GM18951 (cell line): Measurements from ENCODE around the gene DGKB.

Experiments
- POLR2A ChIP-seq: IDR thresholded peaks from 4 replicates; pipeline ENCODE4 v1.6.1; 2011; ENCODE audit warnings: mild to moderate bottlenecking; ENCODE audit not compliant: insufficient read length, insufficient read depth; ENCODE audit errors: extremely low read depth
- in situ Hi-C: fragments of 300-500 bp; cut with MboI; formaldehyde crosslinking; loops from one replicate; pipeline ENCODE4 v1.12.0; 2022; ENCODE audit warnings: low sequenced_read_pairs, mixed read lengths, inconsistent platforms; ENCODE audit not compliant: unreplicated experiment

DGKB gene

DNA sequence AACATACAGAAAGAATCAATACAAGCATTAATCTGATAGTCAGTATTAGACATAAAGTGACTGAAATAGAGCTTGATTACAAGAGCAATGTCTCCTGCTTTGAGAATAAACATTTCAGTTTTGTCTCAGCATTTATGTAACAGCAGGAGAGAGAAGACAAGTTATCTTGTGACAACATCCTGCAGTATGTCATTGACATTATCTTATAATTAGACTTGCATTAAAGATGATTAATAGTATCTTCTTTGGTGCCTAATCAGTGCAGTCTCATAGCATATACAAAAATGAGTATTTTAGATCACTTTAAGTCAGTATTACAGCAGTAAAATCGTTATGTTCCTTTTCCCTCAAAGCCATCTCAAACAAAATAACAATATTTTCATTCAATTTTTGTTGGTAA is 477.0 kb downstream of the DGKB start:
- in situ Hi-C loops = no loop called here
- TF ChIP-seq POLR2A = no peak

GRCh38 chr7:14424675-14425074 is 477.9 kb downstream of the DGKB start:
- in situ Hi-C loops = no loop called here

GRCh38 chr7:14420768-14421167 is 481.8 kb downstream of the DGKB start:
- in situ Hi-C loops = no loop called here
- no peak for TF ChIP-seq POLR2A

More at GRCh38 chr7:14424675-14425074, 477.9 kb downstream of the DGKB start:
- TF ChIP-seq POLR2A = no peak

DNA sequence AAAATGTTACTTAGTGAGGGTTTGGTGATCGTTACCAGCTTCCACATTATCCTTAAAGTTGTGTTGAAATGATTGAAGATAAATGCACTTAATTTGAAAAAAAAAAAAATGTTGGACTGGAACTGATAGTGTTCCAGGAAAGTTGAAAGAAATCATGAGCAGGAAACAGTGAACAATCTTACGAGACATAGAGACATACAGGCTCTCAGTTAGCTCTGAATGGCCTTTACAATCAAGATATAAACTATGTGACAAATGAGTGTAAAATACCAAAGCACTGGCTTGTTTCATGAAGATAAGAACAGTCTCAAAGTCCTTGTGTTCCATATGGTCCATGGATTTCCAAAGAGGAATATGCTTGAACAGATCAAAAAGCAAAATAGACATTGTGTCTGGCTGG is 483.0 kb downstream of the DGKB start:
- TF ChIP-seq POLR2A = no peak
- in situ Hi-C loops = no loop called here

GRCh38 chr7:14418633-14419032 is 483.9 kb downstream of the DGKB start:
- in situ Hi-C loops = no loop called here

DNA sequence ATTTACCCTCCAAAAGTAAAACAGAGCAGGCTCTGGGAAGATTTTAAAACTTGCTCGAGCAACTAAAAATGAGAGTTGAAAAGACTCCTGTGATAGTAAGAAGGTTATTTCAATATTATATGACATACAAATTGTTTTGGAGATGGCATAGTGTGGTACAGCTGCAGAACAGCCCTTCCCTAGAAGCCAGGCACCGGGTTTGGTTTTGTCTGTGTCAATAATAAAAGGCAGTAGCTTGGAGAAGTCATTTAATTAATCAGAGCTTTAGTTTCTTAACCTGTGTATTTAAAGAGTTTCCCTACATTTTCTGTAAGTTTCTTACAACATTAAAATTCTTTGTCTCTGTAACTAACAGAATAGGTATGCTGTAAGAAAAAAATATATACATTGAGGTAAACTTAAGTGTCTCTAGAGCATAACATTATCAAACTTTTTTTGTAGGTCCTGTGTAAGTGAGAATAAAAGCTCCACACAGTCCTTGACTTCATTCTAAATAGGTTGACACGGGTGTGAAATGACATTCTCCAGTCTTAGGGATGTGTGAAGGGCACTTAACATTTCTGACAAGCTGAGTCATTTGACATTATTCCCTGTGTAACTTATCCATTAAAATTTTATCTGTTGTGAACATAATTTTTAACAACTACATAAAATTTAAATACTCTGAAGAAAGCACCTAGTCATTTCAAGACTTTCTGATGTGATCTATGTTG is 488.1 kb downstream of the DGKB start:
- in situ Hi-C loops = no loop called here

More at GRCh38 chr7:14418633-14419032, 483.9 kb downstream of the DGKB start:
- TF ChIP-seq POLR2A = no peak

DNA sequence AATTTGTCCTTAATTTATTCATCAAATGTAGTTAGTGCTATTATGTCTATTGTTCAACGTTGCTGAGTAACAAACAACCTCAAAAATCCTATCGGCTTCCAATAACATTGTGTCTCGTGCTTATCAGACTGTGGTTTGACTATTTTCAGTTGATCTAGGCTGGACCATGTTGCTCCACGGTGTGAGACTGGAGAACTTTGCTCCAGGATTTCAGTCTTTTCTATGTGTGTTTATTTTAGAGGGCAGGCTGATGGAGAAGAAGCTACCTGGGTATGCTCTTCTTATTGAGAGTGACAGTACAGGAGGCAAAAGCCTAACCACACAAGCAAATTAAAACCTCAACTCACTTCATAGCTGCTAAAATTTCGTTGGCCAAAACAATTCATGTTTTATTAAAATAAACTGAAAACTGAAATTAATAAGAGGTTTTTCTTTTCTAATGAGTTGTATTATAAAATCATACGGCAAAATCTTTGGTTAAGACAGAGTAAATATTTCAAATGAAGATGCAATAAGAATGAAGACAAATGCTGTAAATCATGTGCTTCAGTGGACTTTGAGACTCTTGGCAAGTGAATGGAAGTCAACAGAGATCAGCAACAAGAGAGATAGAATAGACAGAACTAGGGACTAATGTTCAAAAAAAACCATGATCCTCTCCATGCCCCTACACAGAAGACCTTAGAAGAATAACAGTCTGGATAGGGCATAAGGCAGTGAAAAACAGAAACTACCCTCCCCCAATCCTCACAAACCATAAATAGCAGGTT is 495.1 kb downstream of the DGKB start:
- TF ChIP-seq POLR2A = no peak
- in situ Hi-C loops = no loop called here

More for the DNA sequence above, 488.1 kb downstream of the DGKB start:
- no peak for TF ChIP-seq POLR2A

DNA sequence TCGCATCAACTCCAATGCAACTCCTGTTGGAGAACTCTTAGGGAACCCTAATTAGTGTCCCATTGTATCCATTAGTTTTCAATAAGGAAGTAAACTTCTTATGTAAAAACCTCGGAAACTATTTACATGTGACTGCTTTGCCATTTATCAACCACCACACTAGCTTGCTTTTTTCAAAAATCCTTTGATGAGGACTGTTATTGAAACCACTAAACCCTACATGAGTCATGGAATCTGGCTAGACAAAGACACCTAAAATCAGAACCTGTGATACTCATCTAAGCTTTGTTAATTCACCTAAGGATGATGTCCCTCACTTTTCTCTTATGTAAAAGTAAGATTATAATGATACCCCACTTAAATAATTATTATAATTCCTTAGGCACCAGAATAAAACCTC is 499.0 kb downstream of the DGKB start:
- in situ Hi-C loops = no loop called here
- no peak for TF ChIP-seq POLR2A

DNA sequence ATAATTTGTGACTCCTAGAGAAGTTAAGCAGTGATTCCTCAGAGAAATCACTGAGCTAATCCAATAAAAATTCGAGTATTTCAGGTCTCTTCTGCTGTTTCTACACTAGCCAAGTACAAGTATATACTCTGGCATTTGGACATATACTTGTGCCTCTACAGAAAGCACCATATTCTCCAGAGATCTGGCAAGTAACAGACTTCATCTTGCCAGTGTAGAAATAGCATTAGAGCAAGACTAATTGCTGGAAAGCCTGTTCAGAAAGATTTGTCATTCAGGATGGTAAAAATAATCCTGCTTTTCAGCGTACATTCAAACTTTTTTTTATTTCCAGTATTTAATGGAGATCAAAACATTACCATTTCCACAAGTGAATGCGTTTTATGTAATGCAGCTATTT is 502.3 kb downstream of the DGKB start:
- TF ChIP-seq POLR2A = no peak
- in situ Hi-C loops = no loop called here

GRCh38 chr7:14398526-14398925 is 504.0 kb downstream of the DGKB start:
- in situ Hi-C loops = no loop called here
- TF ChIP-seq POLR2A = no peak

GRCh38 chr7:14395860-14396259 is 506.7 kb downstream of the DGKB start:
- in situ Hi-C loops = no loop called here
- TF ChIP-seq POLR2A = no peak

GRCh38 chr7:14394786-14395185 is 507.8 kb downstream of the DGKB start:
- in situ Hi-C loops = no loop called here
- TF ChIP-seq POLR2A = no peak

DNA sequence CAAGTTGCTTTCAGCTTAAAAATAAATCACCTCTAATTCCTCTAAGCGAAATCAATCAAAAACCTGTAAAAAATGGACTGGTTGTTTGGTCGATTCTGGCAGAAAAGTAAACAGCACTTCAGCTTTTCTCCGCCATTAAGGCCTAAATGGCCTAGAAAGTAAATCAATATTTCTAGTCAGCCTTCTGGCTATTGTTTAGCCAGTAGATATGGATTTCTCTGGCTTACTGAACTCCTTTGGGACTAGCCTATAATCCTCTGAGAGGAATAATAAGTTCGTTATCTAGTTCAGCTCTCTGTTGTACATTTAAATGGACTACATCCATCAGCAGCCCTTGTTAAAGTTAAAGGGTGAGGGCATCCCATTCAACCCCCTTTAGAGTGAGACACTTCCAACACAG is 513.0 kb downstream of the DGKB start:
- no peak for TF ChIP-seq POLR2A
- in situ Hi-C loops = no loop called here

DNA sequence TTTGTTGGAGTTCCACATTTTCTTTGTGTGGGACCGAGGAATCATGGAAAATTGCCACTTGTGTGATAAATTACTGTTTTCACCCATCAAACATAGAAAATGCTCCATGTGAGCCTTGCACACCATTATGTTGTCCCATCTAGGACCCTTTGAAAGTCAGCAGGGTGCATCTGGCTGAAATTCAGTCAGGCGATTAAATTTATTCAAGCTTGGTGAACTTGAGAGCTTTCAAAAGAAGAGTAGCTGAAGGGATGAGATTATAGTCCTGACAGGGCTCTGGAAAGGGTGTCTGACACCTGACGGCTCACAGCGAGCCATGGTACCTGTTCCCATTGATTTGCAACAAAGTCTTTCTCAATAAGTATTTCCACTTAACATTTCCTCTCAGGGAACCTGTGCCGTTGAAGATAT is 513.4 kb downstream of the DGKB start:
- in situ Hi-C loops = no loop called here
- TF ChIP-seq POLR2A = no peak

DNA sequence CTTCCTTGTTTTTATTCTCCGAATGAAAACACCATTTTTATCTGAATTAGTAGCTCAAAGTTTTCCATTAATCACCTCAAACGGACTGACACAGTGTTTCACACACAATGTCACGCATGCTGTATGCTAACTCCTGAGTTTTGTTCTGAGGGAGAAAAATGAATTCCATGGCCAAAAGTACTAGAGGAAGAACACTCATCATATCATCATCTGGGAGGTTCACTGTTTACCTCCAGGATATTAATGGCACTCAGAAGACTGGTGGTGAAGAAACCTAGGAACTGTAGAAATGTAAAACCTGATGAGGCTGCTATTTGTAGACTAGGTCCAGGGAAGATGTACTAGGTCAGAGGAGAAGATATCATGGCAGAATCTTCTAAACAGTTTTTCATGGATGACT is 517.5 kb downstream of the DGKB start:
- no peak for TF ChIP-seq POLR2A
- in situ Hi-C loops = no loop called here

GRCh38 chr7:14381936-14382335 is 520.6 kb downstream of the DGKB start:
- no peak for TF ChIP-seq POLR2A
- in situ Hi-C loops = no loop called here
